Activated CD4-positive, CD25-positive, alpha-beta regulatory T cell treated with anti-CD3 and anti-CD28 coated beads, Interleukin-2, amount 50 U/mL, for 24 hours (primary cell): ENCODE measurements around the gene GNGT1.

Source experiments
- ATAC-seq, 2 donors: fragments of 150-1000 bp; cut with Tn5 transposase; one replicate each; pipeline ENCODE4 v1.10.0; 2021; ENCODE audit warnings: mild to moderate bottlenecking in 1 of 2, moderate library complexity in 1 of 2

The GNGT1 gene

DNA sequence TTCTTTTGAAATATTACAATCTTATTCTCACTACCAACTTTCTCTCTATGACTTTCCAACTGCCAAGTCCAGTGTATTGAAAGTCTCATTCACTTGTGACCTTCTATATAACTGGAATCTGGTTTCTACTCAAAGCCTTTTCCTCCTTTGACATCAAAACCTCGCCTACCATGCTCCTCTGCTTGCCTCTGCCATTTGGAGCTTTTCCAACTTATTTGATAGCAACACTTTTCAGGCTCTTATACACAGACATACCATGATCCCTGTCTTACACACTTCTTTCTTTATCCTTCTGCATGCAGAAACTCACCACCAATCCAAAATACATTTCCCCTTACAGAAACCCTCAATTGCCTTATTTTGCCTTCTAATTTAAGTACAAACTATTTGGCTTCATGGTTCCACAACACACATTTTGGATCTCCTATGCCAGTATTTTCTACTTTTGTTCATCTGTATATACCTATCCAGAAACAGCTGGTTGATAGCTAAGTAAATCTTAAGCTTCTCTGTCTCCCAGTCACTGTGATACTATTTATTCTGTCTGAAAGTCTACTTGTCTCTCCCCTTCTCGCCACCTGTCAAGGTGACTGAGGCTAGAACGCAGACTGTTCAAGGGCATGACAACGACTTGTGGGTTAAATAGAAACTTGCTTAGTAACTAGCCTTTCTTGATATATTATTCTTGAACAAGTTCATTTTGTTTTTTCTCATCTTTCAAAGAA is 37.6 kb downstream of the GNGT1 start:
- ATAC-seq = no peak

DNA sequence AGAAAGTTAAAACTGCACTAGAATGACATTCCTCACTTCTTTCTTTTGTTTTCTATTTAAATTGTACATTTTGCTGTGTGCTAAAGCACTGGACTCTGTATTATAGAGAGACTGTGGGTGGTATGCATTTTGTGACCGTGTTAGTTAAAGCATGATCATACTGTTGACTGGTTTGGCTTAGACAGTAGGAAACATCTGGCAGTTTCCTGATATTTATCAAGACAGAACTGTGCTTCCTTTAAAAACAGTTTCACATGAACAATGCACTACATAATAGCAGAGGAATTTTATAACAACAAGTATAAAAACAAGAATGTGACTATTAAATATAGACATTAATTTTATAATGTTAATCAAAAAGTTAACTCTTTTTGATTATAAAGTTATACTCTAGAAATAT is 38.3 kb downstream of the GNGT1 start:
- ATAC-seq = no peak

DNA sequence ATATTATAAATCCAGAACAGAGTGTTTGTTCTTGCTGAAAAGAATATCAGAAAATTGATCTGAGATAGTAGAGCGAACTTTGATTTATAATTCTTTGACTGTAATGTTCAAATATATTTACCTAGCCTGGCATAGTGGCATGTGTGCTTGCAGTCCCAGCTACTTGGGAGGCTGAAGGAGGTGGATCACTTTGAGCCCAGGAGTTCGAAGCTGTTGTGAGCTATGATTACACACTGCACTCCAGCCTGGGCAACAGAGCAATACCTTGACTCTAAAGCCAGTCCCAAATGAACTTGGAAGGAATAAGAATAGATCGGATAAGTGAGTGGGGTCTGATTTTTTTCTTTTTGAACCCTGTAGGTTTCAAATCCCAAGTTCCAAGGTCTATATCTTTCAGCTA is 38.7 kb downstream of the GNGT1 start:
- ATAC-seq = no peak

DNA sequence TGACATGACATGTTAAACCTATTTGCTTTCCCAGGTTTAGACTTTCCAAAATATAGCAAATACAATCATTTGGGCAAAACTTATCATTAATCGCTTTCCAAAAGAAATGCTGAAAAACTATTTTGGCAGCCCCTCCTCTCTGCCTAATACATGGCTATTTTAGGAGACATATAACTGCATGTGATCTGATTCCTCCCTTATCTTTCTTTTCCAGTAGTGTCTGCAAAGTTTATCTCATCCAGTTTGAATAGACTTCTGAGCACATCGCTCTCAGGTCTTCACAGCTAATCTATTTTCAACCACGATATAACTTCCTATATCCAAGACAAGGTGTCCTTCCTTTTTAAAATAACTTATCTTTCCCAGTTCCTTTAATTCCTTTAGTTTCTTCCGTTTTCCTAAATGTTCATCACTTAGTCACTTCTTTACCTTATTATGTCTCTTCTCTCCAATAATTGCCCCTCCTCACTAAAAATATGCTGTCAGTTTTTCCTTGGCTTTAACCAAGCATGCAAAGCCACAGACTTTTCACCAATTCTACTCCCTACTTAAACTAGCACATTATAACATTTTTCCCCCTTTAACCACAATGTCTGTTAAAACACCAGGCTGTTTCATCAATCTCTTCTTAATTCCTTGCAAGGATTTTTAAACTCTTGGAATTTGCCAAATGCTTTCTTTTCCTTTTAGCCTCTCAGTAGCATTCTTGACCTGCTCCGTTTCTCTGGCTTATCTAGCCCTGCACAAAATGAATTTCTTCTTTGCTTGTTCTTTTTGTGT is 39.6 kb downstream of the GNGT1 start:
- no peak for ATAC-seq

DNA sequence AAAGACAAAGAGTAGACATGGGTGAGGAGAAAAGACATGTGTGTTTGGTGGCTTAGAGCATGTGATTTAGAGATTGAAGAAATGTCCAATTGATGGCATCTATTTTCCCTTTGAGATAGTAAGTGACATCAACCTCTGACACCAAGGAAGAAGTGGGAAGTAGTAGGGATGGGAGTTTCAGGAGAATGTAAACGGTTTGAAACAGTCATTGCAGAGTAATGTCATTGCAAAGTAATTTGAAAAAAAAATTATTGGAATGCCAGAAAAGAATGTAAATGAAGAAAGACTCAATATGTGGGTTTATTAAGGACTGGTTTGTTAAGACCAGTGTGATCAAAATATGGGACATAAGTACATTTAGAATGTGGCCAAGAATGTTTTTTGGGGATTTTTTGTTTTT is 41.7 kb downstream of the GNGT1 start:
- no peak for ATAC-seq

DNA sequence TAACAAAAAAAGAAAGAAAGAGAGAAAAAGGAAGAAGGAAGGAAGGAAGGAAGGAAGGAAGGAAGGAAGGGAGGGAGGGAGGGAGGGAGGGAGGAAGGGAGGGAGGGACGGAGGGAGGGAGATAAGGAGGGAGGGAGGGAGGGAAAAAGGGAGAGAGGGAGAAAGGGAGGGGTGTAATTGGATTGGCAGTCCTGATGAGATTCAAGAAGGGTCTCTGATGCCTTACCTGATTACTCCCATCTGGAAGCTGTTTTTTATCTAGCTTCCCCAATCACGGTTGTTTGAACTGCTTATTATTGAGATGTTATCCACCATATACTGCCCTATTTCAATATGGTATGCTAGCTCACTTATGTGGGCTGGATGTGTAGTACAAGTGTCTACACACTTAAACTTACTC is 42.5 kb downstream of the GNGT1 start:
- ATAC-seq = no peak

DNA sequence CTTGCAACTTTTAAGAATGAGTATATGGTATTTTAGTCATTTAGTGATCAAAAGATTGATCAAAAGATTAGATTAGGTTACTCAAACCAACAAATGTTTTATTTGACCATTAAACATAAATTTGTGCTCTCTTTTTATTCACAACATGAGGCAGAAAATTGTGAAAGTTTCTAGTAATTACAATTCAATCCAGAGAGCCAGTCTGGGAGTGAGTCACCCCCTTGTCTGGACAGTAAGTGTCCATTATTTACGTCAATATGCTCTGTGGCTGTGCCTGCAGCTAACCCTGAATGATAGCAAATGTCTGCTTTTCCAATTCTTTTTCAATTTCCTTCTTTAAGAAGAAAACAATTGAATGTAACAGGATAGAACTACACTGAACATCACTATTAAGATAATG is 43.1 kb downstream of the GNGT1 start:
- no peak for ATAC-seq

DNA sequence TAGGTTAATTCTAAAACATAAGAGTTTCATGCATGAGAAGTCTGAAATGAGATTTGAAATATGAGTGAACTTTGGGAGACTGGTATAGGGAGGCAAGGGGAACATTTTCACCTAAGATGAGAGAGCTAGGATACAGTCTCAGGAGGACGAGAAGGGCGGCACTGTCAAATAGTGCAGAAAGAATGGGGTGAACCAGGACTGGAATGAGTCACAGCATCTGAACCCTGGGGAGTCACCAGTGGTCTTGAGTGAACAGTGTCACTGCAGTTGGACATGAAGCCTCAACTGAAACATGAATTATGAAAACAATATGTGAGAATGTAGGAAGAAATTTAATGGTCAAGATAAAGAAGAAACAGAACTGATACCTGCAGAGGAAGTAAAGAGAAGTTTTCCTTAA is 48.9 kb downstream of the GNGT1 start:
- ATAC-seq = no peak

DNA sequence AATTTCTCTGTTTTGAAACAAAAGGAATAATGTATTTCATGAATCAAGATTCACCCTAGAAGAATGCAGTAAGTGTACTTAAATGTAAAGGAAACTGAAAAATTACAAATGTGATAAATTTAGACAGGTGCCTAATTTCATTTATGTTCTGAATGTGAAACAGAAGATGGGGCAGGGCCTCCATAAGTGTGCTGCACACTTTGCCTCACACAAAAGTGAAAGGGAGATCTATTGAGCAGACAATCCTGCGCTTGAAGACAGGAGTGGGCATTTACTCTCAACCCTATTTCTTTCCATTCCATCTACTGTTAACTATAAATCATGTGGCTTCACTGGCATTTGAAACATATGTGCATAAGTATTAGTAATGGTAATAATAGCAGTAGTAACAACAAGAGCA is 51.4 kb downstream of the GNGT1 start:
- no peak for ATAC-seq

DNA sequence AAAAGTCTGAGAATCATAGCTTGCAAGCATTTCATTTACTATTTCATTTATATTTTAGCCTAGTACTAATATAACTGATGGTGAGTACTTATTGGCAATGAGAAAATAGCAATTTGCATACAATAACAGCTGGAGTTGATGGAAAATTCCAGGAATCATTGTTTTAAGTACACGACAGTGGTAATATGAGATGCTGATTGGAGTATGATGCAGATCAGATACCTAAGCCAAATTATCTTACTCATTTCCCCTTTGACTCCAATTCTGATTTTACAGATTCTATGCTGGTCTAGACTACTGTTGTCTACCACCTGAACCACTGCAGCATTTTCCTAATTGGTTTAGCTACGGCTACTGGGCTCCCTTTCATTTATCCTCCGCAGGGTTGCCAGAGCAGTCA is 51.8 kb downstream of the GNGT1 start:
- no peak for ATAC-seq

DNA sequence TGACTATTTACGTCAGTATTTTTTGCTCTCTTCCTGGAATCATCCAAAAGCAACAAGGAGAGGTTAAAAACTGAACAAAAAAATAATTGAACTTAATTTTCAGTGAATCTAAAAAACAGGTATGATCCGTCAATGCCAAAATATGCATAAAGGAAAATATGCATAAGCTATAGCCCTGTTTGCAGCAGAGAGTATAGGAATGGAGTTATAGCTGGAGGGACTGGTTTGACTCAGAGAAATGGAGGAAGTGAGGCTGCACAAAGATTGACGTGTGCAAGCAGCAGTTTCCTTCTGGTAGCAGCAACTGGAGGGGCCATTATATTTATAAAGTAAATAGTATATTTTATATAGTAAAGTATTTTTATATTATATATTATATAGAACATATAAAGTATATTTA is 52.3 kb downstream of the GNGT1 start:
- ATAC-seq = no peak
